Bronchial epithelial cell (primary cell): Measurements from ENCODE around the gene KIAA1217. TPM values are rescaled to one million over a fixed set of nuclear protein-coding genes. Genes with fewer than 3 reads are reported as not detected.

ENCODE experiments used
- DNase-seq: peaks from one replicate; pipeline ENCODE4 v3.0.0-alpha.2; 2010; ENCODE audit warnings: low read depth
- FAIRE-seq: peaks from 2 replicates; lab custom pipeline; 2011; peaks lifted over from hg19 to GRCh38; lab: Jason Lieb, UNC
- H3K27me3 ChIP-seq: 2 replicates; pipeline ENCODE4 v1.5.1; 2011; ENCODE audit warnings: low read length; ENCODE audit not compliant: control insufficient read depth, insufficient read depth
- H3K36me3 ChIP-seq: 2 replicates; pipeline ENCODE4 v1.5.1; 2011; ENCODE audit warnings: low read length; ENCODE audit not compliant: control insufficient read depth, insufficient read depth
- H3K4me3 ChIP-seq: 2 replicates; pipeline ENCODE4 v1.5.1; 2011; ENCODE audit warnings: mild to moderate bottlenecking, low read depth, low read length, control low read depth
- total RNA-seq: library from RNA; depleted of rRNA; stranded (reverse); fragments of >200 nt; gene quantifications from 2 replicates; pipeline ENCODE4 v1.2.1, GENCODE V29; 2014
- TF ChIP-seq, protein P1 (sequence below): IDR thresholded peaks from 2 replicates; pipeline ENCODE4 v1.5.1; 2011; ENCODE audit warnings: mild to moderate bottlenecking, moderate library complexity, low read length, control low read depth, inconsistent platforms; ENCODE audit not compliant: insufficient read depth, severe bottlenecking

Gene KIAA1217
- total RNA-seq, 1 donor from 2014 or later = 3.4 TPM

DNA sequence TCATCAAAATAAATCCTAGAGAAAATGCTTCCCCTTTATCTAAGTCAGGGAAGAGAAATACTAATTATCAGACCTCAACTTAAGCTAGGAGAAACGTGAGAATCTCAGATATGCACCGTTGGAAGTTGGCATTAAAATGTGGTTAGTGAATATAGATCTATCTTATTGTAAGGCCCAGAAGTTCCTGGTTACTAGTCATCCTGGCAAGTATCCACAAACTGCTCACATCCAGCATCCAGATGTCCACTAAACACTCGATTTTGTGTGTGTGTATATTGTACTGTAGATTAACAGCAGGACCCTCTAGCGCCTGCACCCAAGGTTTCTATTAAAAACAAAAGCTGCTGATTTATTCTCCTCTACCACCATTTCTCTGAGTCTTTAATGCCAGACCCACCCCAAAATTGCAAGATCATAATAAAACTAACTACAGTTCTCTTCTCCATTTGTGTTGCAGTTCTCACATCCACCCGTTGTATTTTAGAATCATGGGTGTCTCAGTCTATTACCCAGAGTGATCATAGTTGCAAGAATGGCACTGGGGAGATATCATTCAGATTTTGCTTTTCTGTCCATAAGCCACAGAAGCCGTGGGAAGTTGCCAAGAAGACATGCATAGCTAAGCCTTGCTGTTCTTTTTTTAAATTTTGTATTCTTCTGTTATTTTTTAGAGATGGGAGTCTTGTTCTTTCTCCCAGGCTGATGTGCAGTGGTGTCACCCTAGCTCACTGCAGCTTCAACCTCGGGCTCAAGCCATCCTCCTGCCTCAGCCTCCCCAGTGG, 165.4 kb downstream of the KIAA1217 start:
- Histone ChIP-seq H3K4me3 (no peak overlapping the region), H3K27me3 (no peaks in the 10 kb centered on the region), H3K36me3 (peaks cover 2% of the 10 kb centered on the region)
- FAIRE-seq (no peak), DNase-seq (peak; percentile 47)
- TF ChIP-seq, protein P1, sequence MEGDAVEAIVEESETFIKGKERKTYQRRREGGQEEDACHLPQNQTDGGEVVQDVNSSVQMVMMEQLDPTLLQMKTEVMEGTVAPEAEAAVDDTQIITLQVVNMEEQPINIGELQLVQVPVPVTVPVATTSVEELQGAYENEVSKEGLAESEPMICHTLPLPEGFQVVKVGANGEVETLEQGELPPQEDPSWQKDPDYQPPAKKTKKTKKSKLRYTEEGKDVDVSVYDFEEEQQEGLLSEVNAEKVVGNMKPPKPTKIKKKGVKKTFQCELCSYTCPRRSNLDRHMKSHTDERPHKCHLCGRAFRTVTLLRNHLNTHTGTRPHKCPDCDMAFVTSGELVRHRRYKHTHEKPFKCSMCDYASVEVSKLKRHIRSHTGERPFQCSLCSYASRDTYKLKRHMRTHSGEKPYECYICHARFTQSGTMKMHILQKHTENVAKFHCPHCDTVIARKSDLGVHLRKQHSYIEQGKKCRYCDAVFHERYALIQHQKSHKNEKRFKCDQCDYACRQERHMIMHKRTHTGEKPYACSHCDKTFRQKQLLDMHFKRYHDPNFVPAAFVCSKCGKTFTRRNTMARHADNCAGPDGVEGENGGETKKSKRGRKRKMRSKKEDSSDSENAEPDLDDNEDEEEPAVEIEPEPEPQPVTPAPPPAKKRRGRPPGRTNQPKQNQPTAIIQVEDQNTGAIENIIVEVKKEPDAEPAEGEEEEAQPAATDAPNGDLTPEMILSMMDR = no peak

DNA sequence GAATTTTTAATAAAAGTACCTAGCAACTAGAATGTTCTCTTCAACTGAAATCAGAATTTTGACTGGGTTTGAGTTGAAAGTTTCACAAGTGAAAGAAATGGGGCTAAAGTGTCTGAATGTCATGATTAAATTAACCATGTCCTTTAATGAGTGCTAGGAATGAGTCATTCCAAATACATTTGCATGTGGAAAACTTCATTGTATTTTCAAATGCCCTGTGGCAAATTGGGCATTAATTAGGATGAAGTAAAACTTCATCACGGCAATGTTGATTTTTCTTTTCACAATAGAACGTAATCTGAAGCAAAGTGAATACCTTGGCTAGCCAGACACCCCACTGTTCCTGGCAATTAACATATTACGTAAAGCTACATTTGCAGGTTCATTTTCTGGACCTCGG, 166.6 kb downstream of the KIAA1217 start:
- FAIRE-seq = no peak
- no peak for DNase-seq
- TF ChIP-seq, protein P1 = no peak
- H3K36me3 ChIP-seq = peaks cover 1% of the 10 kb centered on the region
- no peaks in the 10 kb centered on the region for H3K27me3 ChIP-seq
- H3K4me3 ChIP-seq = no peak overlapping the region

DNA sequence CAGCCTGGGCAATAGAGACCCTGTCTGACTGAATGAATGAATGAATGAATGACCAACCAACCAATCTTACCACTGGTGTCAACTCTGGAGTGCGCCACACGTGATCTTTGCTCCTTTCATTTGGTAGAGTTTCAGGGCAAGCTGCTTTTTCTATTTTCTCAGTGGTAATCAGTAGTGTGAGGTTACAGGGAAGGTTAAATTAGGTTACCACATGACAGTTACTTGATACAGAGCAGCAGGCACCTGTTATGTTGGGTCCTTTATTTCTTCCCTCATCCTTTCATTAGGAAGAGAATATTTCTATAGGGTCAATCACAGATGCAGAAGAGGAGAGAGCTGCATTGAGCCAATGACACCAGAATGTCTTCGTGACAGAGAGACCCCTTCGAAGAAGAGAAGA, 167.8 kb downstream of the KIAA1217 start:
- FAIRE-seq (no peak), DNase-seq (no peak)
- Histone ChIP-seq H3K4me3 (no peak overlapping the region), H3K36me3 (peaks cover 2% of the 10 kb centered on the region), H3K27me3 (no peaks in the 10 kb centered on the region)
- TF ChIP-seq, protein P1 = no peak

DNA sequence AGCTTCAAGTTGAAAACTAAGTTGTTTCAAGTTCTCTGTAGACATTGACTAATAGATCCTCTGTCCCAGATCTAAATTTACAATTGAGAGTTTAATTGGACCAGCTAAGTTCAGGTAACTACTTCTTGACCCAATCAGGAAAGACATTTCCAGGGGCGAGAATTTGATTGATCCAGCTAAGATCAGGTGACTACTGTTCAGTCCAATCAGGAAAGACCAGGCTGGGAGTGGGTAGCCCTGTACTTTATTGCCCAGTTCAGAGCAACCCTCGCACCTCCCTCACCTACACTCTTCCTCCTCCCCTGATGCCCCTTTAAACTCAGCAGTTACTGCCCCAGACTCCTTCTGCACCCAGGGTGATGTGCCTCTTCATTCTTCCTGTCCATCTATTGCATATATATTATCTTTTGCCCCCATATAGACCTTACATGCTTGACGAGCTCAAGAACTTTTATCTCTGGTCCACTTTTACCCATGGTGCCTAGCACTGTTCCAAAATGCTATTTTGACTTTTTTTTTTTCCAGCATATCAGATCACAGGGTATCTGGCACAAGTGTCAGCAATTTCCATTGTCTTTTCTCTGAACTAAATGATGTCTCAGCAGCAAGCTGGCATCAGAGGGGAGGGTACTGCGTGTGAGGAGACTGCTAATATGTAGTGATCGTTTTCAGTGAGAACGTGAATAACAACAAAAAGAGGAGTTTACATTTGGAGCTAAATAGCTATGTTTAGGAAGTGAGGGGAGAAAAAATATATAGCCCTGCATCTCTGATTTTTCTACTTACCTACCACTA, 169.4 kb downstream of the KIAA1217 start:
- Histone ChIP-seq H3K36me3 (peaks cover 2% of the 10 kb centered on the region), H3K27me3 (no peaks in the 10 kb centered on the region), H3K4me3 (no peak overlapping the region)
- TF ChIP-seq, protein P1 = no peak
- FAIRE-seq = no peak
- DNase-seq = no peak

DNA sequence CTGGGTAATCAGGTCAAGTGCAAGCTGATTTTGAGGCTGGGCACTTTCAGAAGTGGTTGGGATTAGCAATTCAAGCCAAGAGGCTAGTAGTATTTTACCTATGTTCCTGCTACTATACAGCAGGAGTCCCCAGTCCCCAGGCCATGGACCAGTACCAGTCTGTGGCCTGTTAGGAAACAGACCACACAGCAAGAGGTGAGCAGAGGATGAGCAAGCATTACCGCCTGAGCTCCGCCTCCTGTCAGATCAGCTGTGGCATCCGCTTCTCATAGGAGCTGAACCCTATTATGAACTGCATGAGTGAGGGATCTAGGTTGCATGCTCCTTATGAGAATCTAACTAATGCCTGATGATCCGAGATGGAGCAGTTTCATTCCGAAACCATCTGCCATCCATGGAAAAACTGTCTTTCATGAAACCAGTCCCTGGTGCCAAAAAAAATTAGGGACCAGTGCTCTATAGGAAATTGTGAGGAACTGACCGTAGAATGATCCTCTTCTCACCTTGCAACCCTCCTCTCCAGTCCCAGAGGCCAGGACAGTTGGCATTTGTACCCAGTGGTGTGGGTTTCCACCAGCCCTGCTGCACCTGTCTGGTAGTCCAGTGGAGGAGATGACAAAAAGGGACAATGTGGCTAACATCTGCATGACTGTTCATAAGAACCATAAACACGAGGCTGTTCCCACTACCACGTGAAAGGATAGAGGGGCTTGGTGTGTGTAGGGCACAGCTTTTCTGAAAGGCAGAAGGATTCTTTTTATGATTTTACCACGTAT, 172.5 kb downstream of the KIAA1217 start:
- FAIRE-seq = peak; percentile 52
- H3K4me3 ChIP-seq = no peak overlapping the region
- H3K36me3 ChIP-seq = peaks cover 6% of the 10 kb centered on the region
- TF ChIP-seq, protein P1 = no peak
- H3K27me3 ChIP-seq = no peaks in the 10 kb centered on the region
- DNase-seq = peak; percentile 26
